Measurements from ENCODE around the gene CENPA. TPM values are rescaled to one million over a fixed set of nuclear protein-coding genes. Genes with fewer than 3 reads are reported as not detected.

The CENPA gene
- total RNA-seq, 4 donors from 2014 or later: 0.47 to 5.2 (median 2.1) TPM

GRCh38 chr2:26764906-26765305 is 20.9 kb upstream of the CENPA start:
- peak overlapping the region; percentile 87 for H3K4me3 ChIP-seq (ENCODE audit: low read depth, poor library complexity, severe bottlenecking)
- intact Hi-C loops (cut with DNase I; ENCODE audit: low total_unique reads): no loop called here
- WGBS, 2 donors: 14 to 15% methylated on average over 3 of the region's 3 CpGs
- TF ChIP-seq POLR2A (IDR thresholded peaks at IDR 0.05) (no peak), CTCF (IDR thresholded peaks at IDR 0.05) (no peak)
- no peak for DNase-seq (ENCODE audit: low spot score in 2 of 2)

DNA sequence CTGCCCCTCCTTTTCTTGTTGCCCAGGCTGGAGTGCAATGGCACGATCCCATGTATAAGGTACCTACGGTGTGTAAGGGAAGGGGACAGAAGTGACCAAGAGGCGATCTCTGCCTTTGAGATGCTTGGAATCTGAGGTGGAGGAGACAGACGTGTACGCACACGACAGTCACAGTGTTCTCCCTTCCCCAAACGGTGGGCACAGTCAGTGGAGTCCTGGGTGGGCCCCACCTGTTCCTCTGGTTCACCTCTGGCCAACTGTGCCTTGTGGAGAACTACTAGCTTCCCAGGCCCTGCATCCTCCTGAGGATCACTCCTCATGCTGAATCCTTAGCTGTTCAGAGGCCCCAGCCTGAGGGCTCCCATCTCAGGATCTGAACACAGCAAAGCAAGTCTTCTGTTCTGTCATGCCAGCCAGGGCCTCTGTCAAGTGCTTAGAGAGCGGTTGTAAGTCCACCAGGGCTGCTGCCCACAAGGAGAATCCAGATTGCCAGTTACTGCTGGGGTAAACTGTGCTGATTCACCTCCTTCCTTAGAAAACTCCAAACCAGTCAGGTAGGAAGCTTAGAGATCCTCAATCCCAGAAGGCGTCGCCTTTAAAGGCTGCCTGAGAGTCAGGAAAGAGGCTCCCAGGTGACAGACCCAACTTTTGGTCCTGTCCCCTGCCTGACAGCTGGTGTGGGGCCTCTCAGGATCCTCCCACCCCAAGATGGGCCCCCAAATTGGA is 20.2 kb upstream of the CENPA start:
- no peak for DNase-seq (ENCODE audit: low spot score in 2 of 2)
- no peak overlapping the region for H3K4me3 ChIP-seq (ENCODE audit: low read depth, poor library complexity, severe bottlenecking)
- WGBS, 2 donors: 58 to 61% methylated on average over 10 of the region's 10 CpGs
- intact Hi-C loops (cut with DNase I; ENCODE audit: low total_unique reads): no loop called here
- TF ChIP-seq CTCF (IDR thresholded peaks at IDR 0.05): no peak
- no peak for TF ChIP-seq POLR2A (IDR thresholded peaks at IDR 0.05)

GRCh38 chr2:26767129-26767528 is 18.7 kb upstream of the CENPA start:
- WGBS, 2 donors: 33 to 57% methylated on average over 5 of the region's 5 CpGs

DNA sequence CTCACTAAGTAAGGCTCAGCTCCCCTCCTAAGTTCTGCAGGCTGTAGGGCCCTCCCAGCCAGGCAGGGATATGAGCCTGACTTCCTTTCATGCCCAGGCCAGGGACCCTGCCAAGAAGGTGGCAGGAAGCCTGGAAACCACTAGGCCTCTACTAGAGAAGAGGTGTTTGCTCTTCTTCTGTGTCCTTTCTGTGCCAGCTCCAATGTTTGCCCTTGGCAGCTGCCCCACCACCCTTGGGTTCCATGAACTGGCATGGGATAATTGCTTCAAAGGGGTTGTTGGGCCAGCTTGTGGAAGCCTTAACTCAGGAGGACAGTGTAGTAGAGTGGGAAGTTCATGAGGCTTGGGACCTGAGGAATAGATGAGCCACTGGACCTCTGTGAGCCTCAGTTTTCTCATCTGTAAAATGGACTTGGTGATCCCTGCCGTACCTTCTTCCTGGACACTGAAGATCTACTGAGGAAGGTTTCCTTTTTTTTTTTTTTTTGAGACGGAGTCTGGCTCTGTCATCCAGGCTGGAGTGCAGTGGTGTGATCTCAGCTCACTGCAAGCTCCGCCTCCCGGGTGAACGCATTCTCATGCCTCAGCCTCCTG is 17.9 kb upstream of the CENPA start:
- intact Hi-C loops (cut with DNase I; ENCODE audit: low total_unique reads): no loop called here
- H3K4me3 ChIP-seq (ENCODE audit: low read depth, poor library complexity, severe bottlenecking): no peak overlapping the region
- TF ChIP-seq CTCF (IDR thresholded peaks at IDR 0.05) (no peak), POLR2A (IDR thresholded peaks at IDR 0.05) (no peak)
- 85% methylated on average over 5 of the region's 5 CpGs for WGBS, 2 donors
- DNase-seq (ENCODE audit: low spot score in 2 of 2): no peak

More at GRCh38 chr2:26767129-26767528, 18.7 kb upstream of the CENPA start:
- DNase-seq (ENCODE audit: low spot score in 2 of 2): no peak
- TF ChIP-seq POLR2A (IDR thresholded peaks at IDR 0.05) (no peak), CTCF (IDR thresholded peaks at IDR 0.05) (no peak)
- no peak overlapping the region for H3K4me3 ChIP-seq (ENCODE audit: low read depth, poor library complexity, severe bottlenecking)
- intact Hi-C loops (cut with DNase I; ENCODE audit: low total_unique reads): no loop called here

DNA sequence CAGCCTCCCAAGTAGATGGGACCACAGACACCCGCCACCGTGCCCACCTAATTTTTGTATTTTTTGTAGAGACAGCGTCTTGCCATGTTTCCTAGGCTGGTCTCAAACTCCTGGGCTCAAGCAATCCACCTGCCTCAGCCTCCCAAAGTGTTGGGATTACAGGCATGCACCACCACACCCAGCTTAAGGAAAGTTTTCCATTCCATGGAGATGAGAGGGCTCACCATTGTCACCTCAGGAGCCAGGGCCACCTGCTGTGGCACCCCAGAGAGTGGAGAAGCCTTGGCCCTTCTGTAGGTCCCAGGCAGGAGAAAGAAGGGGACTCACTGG is 17.1 kb upstream of the CENPA start:
- no peak for DNase-seq (ENCODE audit: low spot score in 2 of 2)
- 92 to 96% methylated on average over 3 of the region's 3 CpGs for WGBS, 2 donors
- TF ChIP-seq POLR2A (IDR thresholded peaks at IDR 0.05) (no peak), CTCF (IDR thresholded peaks at IDR 0.05) (no peak)
- H3K4me3 ChIP-seq (ENCODE audit: low read depth, poor library complexity, severe bottlenecking): no peak overlapping the region
- intact Hi-C loops (cut with DNase I; ENCODE audit: low total_unique reads): no loop called here
